ENCODE results near the gene CCK.

Gene CCK

GRCh38 chr3:42271786-42272185 lies 5.8 kb upstream of the CCK start:
- no peak for DNase-seq (ENCODE audit: low spot score)
- in situ Hi-C loops (cut with MboI; ENCODE audit: low pct_unique_long_range_greater_than_20kb, low sequenced_read_pairs, unreplicated experiment): no loop called here
- TF ChIP-seq CTCF (IDR thresholded peaks at IDR 0.05; ENCODE audit: extremely low read depth, insufficient read depth, missing control alignments): no peak

DNA sequence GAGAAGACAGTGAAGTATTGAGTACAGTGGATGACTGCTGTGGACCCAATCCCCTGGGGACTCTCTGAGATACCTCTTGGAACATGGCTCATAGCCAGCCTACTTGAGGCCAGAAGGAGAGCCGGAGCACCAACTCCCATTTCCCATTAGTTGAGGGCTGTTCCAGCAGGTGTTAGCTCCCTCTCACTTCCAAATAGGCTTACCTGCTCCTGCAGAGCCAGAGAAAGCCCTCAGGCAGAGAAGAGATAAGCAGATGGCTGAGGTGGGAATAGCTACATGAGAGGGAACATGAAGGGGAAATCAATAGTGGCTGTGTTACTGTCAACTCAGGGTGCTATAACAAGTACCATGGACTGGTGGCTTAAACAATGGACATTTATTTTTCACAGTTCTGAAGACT lies 4.6 kb upstream of the CCK start:
- TF ChIP-seq CTCF (IDR thresholded peaks at IDR 0.05; ENCODE audit: extremely low read depth, insufficient read depth, missing control alignments): no peak
- no peak for DNase-seq (ENCODE audit: low spot score)
- in situ Hi-C loops (cut with MboI; ENCODE audit: low pct_unique_long_range_greater_than_20kb, low sequenced_read_pairs, unreplicated experiment): no loop called here

GRCh38 chr3:42269647-42270046 lies 3.7 kb upstream of the CCK start:
- no peak for TF ChIP-seq CTCF (IDR thresholded peaks at IDR 0.05; ENCODE audit: extremely low read depth, insufficient read depth, missing control alignments)
- in situ Hi-C loops (cut with MboI; ENCODE audit: low pct_unique_long_range_greater_than_20kb, low sequenced_read_pairs, unreplicated experiment): no loop called here
- DNase-seq (ENCODE audit: low spot score): no peak

GRCh38 chr3:42267878-42268277 lies 1.9 kb upstream of the CCK start:
- DNase-seq (ENCODE audit: low spot score): no peak
- no peak for TF ChIP-seq CTCF (IDR thresholded peaks at IDR 0.05; ENCODE audit: extremely low read depth, insufficient read depth, missing control alignments)
- in situ Hi-C loops (cut with MboI; ENCODE audit: low pct_unique_long_range_greater_than_20kb, low sequenced_read_pairs, unreplicated experiment): no loop called here

DNA sequence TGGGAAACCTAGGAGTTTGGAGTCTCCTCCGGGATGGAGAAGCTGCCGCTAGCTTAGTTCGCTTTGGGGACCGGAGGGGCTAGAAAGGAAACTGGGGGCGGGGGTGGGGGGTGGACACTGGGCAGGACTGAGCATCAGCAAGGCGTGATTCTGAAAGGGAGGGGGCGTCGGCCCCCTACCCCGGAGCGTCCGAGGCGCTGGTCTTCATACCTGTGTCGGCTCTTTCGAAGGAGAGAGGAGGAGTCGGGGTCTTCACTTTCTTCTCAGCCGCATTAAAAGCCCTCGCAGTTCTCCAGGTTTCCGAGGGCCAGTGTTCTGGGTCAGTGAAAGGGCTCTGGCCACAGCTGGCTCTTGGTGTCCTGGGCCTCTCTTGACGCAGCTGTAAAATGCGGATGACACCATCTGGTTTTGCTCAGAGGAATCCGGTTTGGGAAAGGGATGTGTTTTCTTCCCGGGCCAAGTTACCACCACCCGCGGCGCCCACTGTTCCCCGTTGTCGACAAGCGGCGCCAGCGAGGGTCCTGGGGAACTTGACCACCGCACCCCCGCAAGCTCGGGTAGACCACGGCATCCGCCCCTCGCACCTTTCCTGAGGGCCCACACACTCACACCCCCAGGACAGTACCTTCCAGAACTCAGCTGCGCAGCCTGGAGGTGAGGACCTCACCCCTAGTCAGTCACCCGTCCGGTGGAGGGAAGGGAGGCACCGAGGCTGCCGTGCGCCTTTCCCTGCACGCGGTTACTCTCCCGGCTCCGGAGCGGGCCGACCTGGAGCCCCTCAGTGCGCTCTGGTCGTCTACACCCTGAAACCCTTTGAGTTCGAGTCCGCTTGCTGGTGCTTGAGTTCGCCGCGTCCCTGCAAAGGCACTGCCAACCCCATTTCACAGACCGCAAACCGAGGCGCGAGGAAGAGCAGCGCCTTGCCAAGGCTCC lies 660 bp downstream of the CCK start:
- peak; percentile 23 for DNase-seq (ENCODE audit: low spot score)
- no peak for TF ChIP-seq CTCF (IDR thresholded peaks at IDR 0.05; ENCODE audit: extremely low read depth, insufficient read depth, missing control alignments)
- in situ Hi-C loops (cut with MboI; ENCODE audit: low pct_unique_long_range_greater_than_20kb, low sequenced_read_pairs, unreplicated experiment): no loop called here

DNA sequence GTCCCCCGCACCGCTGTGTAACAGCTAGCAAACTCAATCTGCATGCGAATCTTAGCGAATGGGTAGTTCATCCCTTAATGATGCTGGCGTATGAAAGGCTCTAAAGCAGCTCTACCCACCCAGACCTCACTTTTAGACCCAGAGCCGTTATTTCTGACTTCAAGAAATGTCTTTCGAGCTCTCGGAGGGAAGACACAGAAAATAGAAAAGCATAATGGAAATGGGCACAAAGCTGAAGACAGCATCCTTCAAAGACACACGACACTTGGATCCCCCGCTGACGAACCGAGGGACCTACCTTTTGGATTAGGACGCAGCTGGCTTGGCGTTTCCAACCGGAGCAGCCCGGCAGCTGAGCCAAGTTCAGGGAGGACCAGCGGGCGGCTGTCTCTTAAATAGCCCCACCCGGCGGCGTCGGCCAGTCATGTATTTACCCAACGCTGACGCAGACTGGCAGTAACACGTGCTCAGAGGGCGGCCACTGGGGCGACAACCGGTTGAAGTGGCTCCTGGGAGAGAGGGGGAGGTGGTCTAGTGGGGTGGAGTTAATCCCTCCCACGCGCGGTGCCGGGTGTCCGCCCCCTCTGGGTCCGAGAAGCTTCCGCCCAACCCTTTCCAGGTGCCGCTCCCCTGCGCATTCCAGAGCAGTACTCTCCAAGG lies 1.5 kb downstream of the CCK start:
- in situ Hi-C loops (cut with MboI; ENCODE audit: low pct_unique_long_range_greater_than_20kb, low sequenced_read_pairs, unreplicated experiment): no loop called here
- TF ChIP-seq CTCF (IDR thresholded peaks at IDR 0.05; ENCODE audit: extremely low read depth, insufficient read depth, missing control alignments): no peak
- peak; percentile 28 for DNase-seq (ENCODE audit: low spot score)

Data from GM13977 (cell line).